GM21737 (cell line): ENCODE measurements around the gene RPL38.
A peak's percentile ranks its signal among the peaks of the same experiment; 100 is the strongest.
"Not testable (repeated sequence)": the region's sequence is repeated elsewhere in the genome, so short reads cannot be mapped to it uniquely, and the experiment has no call there.

Experiments used
- ATAC-seq: cut with Tn5 transposase; IDR thresholded peaks from one replicate; pipeline ENCODE4 v1.9.1; 2021; ENCODE audit warnings: mild to moderate bottlenecking, moderate library complexity; ENCODE audit not compliant: unreplicated experiment

Gene RPL38

DNA sequence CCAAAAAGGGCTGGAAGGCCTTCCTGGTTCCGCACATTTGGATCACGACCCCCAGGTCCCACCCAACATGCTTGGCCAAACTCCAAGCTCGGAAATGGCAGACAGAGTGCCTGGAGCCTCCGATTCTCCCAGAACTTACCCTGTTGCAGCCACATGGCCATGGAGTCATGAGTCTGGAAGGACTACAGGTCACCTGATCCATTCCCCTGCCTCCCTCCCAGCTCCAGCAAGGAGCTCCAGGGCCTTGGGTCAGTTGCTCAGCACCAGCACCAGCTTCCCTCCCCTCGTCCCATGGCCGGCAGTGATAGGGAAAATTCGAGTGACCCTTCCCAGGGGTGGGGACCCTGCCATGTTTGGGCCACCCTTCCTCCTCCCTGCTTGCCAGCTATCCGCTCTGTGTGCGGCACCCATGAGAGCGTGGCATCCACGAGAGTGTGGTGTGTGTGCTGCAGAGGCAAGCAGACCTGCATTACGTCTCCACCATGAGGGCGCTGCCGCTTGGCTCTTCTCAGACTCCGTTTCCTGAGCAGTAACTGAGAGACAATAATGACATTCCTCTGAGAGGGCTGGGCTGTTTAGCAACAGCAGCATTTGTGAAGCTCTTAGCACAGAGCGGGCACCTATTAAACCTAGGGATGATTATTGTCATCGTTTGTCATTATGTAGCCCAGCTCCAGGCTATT lies 21.3 kb upstream of the RPL38 start:
- ATAC-seq: no peak

GRCh38 chr17:74183411-74183810 lies 20.1 kb upstream of the RPL38 start:
- no peak for ATAC-seq

DNA sequence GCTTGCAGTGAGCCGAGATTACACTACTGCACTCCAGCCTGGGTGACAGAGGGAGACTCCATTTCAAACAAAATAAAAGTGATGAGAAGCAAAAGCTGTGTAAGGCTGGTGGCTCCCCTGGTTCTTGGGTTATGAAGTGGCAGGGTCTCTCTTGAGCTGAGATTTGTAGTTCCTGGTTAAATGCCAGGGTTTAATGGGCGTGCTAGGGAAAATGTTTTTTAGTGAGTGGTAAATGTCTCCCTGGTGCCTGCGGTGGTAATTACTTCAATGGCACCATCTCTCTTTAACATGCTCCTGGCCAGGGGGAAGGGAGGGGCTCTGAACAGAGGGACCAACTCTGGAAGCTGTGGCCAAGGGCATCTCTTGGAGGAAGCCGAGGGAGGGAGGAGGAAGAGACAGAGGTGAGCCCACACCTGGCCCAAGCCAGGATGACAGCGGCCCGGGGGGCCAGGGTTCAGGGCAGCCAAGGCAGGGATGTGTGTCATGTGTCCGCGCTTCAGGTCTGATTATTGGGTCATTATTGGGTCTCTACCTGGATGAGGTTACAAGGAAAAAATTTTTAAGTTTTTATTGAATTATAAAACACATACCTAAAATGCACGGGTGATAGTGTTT lies 17.8 kb upstream of the RPL38 start:
- no peak for ATAC-seq

DNA sequence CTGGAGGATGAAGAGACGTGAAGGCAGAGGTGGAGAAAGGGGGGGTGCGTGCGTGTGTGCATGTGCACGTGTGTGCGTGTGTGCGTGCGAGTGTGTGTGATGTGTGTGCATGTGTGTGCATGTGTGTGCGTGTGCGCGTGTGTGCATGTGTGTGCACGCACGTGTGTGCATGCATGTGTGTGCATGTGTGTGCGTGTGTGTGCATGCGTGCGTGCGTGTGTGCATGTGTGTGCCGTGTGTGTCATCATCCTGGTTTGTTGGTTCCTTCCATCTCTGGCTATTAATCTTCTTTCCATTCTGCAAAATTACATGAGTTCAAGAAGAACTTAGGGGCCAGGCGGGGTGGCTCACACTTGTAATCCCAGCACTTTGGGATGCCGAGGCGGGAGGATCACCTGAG lies 17.0 kb upstream of the RPL38 start:
- ATAC-seq: no peak

GRCh38 chr17:74187761-74188160 lies 15.7 kb upstream of the RPL38 start:
- no peak for ATAC-seq

DNA sequence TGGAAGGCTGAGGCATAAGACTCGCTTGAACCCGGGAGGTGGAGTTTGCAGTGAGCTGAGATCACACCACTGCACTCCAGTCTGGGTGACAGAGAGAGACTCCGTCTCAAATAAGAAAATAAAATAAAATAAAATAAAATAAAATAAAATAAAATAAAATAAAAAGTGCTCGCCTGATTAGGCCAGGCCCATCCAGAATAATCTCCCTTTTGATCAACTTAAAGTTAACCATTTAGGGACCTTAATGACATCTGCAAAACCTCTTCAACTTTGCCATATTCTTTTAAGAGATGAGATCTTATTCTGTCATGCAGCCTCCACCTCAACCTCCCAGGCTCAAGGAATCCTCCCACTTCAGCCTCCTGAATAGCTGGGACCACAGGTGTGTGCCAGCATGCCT lies 14.8 kb upstream of the RPL38 start:
- ATAC-seq: not testable (repeated sequence)

- no peak for ATAC-seq
These were observed 13.3 kb upstream of the RPL38 start for GRCh38 chr17:74190154-74190553.

- ATAC-seq: no peak
These were observed 12.6 kb upstream of the RPL38 start for GRCh38 chr17:74190807-74191406.

- peak; percentile 46 for ATAC-seq
These were observed 10.3 kb upstream of the RPL38 start for GRCh38 chr17:74192950-74193781.

DNA sequence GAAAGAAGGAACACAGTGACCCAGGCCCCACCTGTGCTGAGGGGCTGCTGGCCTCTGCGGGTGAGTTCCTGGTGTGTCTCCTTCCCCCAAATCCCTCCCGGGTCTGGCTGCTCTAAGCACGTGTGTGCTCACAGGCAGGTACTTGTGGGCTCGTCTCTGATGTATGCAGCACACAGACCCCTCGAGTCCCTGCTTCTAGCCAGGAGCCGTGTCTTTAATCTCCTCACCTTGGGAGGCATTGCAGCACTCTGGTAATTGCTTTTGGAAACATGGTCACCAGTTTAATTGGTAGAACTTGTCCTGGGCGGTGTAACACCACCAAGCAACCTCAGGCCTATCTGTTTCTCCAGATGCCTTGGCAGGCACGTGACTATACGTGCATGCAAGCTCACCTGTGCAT lies 8.8 kb upstream of the RPL38 start:
- ATAC-seq: no peak

DNA sequence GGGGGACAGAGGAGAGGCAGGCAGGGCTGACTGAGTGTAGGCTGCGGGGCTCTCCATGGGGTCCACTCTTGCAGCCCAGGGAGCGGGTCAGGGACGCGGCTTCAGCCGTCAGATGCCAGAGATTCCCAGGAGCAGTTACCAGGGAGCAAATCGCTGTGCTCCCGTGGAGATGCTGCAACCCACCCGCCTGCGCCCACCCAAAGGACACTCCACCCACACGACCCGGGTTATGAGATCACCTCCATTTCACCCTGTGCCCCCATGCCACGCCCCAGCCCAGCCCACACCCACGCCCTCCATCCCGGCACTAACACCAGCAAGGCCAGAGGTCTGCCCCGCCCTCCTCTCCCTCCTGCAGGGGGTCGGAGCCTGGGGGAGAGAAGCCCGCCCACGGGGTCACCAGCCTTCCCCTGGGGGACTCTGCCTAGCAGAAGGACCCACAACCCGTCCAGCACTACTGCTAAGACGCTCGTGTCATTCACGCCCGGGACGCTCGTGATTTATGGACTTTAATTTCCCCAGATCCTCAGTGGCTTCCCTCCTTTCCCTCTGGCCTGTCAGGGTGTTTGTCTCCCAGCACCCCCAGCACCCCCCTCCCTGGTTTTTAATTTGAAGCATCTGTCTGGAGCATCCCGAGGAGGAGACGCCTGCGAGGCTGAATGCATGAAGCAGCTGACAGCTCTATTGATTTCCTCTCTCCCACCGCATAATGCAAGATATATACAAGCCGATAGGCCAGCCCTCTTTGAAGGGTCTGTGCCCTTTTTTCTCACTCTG lies 6.7 kb upstream of the RPL38 start:
- ATAC-seq: no peak

- no peak for ATAC-seq
These were observed 5.7 kb upstream of the RPL38 start for GRCh38 chr17:74197801-74198200.

GRCh38 chr17:74198694-74199093 lies 4.8 kb upstream of the RPL38 start:
- ATAC-seq: no peak

DNA sequence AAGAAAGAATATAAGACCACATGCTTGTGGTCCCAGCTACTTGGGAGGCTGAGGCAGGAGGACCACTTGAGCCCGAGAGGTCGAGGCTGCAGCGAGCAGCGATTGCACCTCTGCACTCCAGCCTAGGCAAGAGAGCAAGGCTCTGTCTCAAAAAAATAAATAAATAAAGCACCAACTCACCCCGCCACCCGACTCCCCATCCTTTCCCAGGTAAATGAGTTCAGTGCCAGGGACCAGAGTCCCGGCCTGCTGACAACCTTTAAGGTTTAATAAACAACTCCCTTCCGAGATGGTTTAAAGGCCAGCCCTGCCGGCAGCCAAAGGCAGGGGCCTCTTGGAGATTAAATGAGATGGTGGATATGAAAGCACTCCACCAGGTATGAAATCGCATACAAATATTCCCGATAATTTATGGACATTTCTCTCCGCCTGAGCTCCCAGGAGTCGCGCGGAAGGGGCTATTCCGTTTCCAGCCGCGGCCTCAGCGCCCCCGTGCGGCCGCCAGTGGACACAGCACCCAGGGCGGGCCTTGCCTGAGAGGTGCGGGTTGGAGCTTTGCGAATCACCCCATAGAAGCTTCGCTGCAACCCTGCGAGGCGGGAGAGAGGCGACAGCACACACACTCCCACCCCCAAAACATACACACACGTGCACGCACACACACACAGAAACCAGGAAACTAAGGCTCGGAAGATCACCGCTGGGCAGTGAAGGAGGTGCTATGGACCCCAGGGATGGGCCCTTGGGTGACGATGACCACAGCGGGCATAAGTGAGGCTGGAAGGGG lies 4.0 kb upstream of the RPL38 start:
- ATAC-seq: peak; percentile 43

DNA sequence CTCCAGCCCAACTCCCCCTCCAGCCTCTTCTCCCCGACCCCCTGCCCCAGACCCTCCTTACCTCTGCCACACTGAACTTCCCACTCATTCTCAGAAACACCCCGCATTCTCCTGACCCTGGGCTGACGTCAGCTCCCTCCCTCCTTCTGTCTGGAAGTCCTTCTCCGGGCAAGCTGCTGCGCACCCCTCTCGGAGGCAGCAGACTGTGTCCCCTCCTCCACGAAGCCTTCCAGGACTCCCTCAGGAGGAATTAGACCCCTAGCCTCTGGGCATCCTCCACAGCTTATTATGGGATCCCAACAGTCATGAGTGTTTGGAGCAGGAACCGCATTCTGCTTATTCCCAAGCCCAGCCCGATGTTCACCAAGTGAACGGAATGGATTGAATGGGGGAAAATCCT lies 3.4 kb upstream of the RPL38 start:
- ATAC-seq: no peak

DNA sequence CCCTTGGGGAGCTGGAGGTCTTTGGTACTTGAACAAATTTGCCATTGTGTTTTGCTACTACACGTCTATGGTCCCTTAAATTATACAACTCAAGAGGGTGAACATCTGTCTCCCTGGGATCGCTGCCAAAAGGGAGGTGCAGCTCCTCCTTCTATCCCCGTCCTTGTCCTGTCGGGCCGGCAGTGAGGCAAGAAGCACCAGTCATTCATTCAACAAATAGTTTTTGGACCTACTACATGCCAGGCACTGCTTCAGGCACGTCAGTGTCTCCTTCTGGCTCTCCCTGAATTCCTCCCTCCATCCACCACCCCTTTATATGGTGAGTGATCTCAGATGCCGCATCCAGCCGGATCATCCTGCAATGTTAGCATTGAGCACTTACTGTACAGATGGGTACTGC lies 2.2 kb upstream of the RPL38 start:
- ATAC-seq: no peak

- no peak for ATAC-seq
These were observed 1.5 kb upstream of the RPL38 start for GRCh38 chr17:74201948-74202347.

DNA sequence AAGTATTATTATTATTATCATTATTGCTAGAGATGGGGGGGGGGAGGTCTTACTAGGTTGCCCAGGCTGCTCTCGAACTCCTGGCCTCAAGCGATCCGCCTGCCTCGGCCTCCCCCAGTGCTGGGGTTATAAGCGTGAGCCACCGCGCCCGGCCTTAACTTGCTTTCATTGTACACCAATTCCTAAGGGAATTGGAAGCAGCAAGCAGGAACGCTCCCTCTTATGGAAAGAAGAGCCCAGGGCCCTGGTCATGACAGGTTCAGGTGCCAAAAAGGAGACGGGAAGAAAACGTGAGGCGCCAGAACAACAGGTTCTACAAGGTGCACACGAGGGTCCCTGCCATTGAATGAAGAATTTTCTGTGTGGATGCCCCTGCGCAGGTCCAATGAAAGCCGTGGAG lies 540 bp upstream of the RPL38 start:
- ATAC-seq: no peak

GRCh38 chr17:74204474-74204873 lies 996 bp downstream of the RPL38 start:
- ATAC-seq: no peak

GRCh38 chr17:74205274-74205673 lies 1.8 kb downstream of the RPL38 start:
- ATAC-seq: no peak
